GM18498 (cell line): Measurements from ENCODE around the gene PSMC5.
"Not testable (repeated sequence)": the region's sequence is repeated elsewhere in the genome, so short reads cannot be mapped to it uniquely, and the experiment has no call there.

Source experiments
- ATAC-seq: cut with Tn5 transposase; IDR thresholded peaks from one replicate; pipeline ENCODE4 v1.9.1; 2021; ENCODE audit warnings: mild to moderate bottlenecking, moderate library complexity; ENCODE audit not compliant: unreplicated experiment

PSMC5 gene

GRCh38 chr17:63869491-63870291, 42.5 kb downstream of the PSMC5 start:
- ATAC-seq: not testable (repeated sequence)

- not testable (repeated sequence) for ATAC-seq
These were observed 43.0 kb downstream of the PSMC5 start for GRCh38 chr17:63870292-63870665.

GRCh38 chr17:63871646-63872365, 44.6 kb downstream of the PSMC5 start:
- not testable (repeated sequence) for ATAC-seq

GRCh38 chr17:63873577-63873976, 46.3 kb downstream of the PSMC5 start, which contains the start of gene CSH2:
Gene CSH2 (minus strand): TSS chr17:63873677. CDS start chr17:63873614, 63 bp downstream.
- ATAC-seq: not testable (repeated sequence)

- ATAC-seq: not testable (repeated sequence)
These were observed 46.9 kb downstream of the PSMC5 start for GRCh38 chr17:63874061-63874626.

GRCh38 chr17:63874693-63875092, 47.5 kb downstream of the PSMC5 start:
- not testable (repeated sequence) for ATAC-seq

GRCh38 chr17:63878413-63878812, 51.2 kb downstream of the PSMC5 start:
- not testable (repeated sequence) for ATAC-seq

- ATAC-seq: no peak
These were observed 53.5 kb downstream of the PSMC5 start for GRCh38 chr17:63880706-63881105.

- not testable (repeated sequence) for ATAC-seq
These were observed 54.1 kb downstream of the PSMC5 start for GRCh38 chr17:63881337-63881736.
